HCT116 (cell line): Measurements from ENCODE around the gene PDE9A. TPM values are rescaled to one million over a fixed set of nuclear protein-coding genes. Genes with fewer than 3 reads are reported as not detected.

Experiments
- ATAC-seq: fragments of 200-7000 bp; cut with Tn5 transposase; 2 replicates; pipeline ENCODE4 v1.9.1; 2020; ENCODE audit warnings: mild to moderate bottlenecking, moderate library complexity
- BruUV-seq: library from RNA; stranded (reverse); fragments of 400-500 nt; replicated peaks from 2 replicates; lab custom pipeline; 2021; lab: Mats Ljungman, UMichigan
- CTCF ChIA-PET: fragments of 300-600 bp; sonication (Branson Sonifier 250); formaldehyde crosslinking; loops from one replicate; lab custom pipeline; 2021; ENCODE audit warnings: antibody characterized with exemption; lab: Charles Lee
- POLR2A ChIA-PET: fragments of 300-600, 350-600 bp; sonication (Branson Sonifier 250); formaldehyde crosslinking; loops from one replicate; lab custom pipeline; 2021; ENCODE audit warnings: antibody characterized with exemption; lab: Charles Lee
- RAD21 ChIA-PET, 2 experiments: fragments of 300-600 bp; sonication (Branson Sonifier 250); formaldehyde crosslinking; loops; one replicate each; lab custom pipeline; 2023; ENCODE audit warnings: low total read pairs in 2 of 2; ENCODE audit not compliant: uncharacterized antibody in 2 of 2, unreplicated experiment in 2 of 2, low non-redundant PET in 1 of 2; lab: Charles Lee
- DNase-seq: peaks from one replicate; pipeline ENCODE4 v3.0.0-alpha.2; 2010; ENCODE audit warnings: low read depth, low spot score
- H2AFZ ChIP-seq: fragments of 200-600 bp; shearing (Covaris generic), sonication (generic); 2 replicates; pipeline ENCODE4 v1.6.1; 2017; ENCODE audit warnings: low read depth, mixed run types, mixed read lengths, antibody characterized with exemption, low read length; ENCODE audit not compliant: poor library complexity, severe bottlenecking
- H3K27ac ChIP-seq: 2 replicates; pipeline ENCODE4 v1.5.1; 2012; ENCODE audit warnings: low read depth, low read length
- H3K27me3 ChIP-seq: fragments of 200-600 bp; sonication (generic); 2 replicates; pipeline ENCODE4 v1.6.1; 2016; ENCODE audit warnings: mixed run types, low read length, mixed read lengths; ENCODE audit not compliant: insufficient read depth
- H3K36me3 ChIP-seq, 2 experiments: fragments of 200-500 bp in 1 of 2; fragments of 200-600 bp in 1 of 2; sonication (Bioruptor generic) in 1 of 2; sonication (generic) in 1 of 2; 2 replicates each; pipeline versions ENCODE4 v1.5.1 to v1.6.1; 2014 to 2016; ENCODE audit warnings: low read length in 2 of 2, inconsistent platforms in 1 of 2, mixed read lengths in 1 of 2, mixed run types in 1 of 2; ENCODE audit not compliant: insufficient read depth in 2 of 2, control insufficient read depth in 1 of 2
- H3K4me1 ChIP-seq, 2 experiments: fragments of 200-600 bp in 1 of 2; sonication (generic) in 1 of 2; 2 replicates each; pipeline versions ENCODE4 v1.5.1 to v1.6.1; 2012 to 2017; ENCODE audit warnings: low read length in 2 of 2, inconsistent platforms in 1 of 2, mild to moderate bottlenecking in 1 of 2, mixed read lengths in 1 of 2, mixed run types in 1 of 2, moderate library complexity in 1 of 2; ENCODE audit not compliant: insufficient read depth in 2 of 2, control insufficient read depth in 1 of 2
- H3K4me2 ChIP-seq: fragments of 200-600 bp; sonication (generic); 2 replicates; pipeline ENCODE4 v1.6.1; 2017; ENCODE audit warnings: mixed run types, low read length, mixed read lengths
- H3K4me3 ChIP-seq, 2 experiments: fragments of 200-600 bp in 1 of 2; sonication (generic) in 1 of 2; replicated peaks in 1 of 2; 2 replicates each; pipeline ENCODE4 v1.5.1; 2011 to 2016; ENCODE audit warnings: low read length in 2 of 2, control low read depth in 1 of 2, low read depth in 1 of 2, mild to moderate bottlenecking in 1 of 2, mixed read lengths in 1 of 2, mixed run types in 1 of 2
- H3K79me2 ChIP-seq: fragments of 200-600 bp; sonication (generic); 2 replicates; pipeline ENCODE4 v1.6.1; 2017; ENCODE audit warnings: mild to moderate bottlenecking, mixed run types, low read length, moderate library complexity, mixed read lengths; ENCODE audit not compliant: insufficient read depth
- H3K9ac ChIP-seq: fragments of 200-600 bp; sonication (generic); 2 replicates; pipeline ENCODE4 v1.6.1; 2016; ENCODE audit warnings: low read length, mixed read lengths
- H3K9me2 ChIP-seq: fragments of 200-600 bp; sonication (generic), shearing (Covaris generic); 2 replicates; pipeline ENCODE4 v1.6.1; 2017; ENCODE audit warnings: mixed run types, mild to moderate bottlenecking, moderate library complexity; ENCODE audit not compliant: insufficient read depth
- H3K9me3 ChIP-seq, 2 experiments: fragments of 200-500 bp in 1 of 2; fragments of 200-600 bp in 1 of 2; sonication (Bioruptor generic) in 1 of 2; sonication (generic) in 1 of 2; 2 replicates each; pipeline ENCODE4 v1.6.1; 2014 to 2017; ENCODE audit warnings: low read length in 2 of 2, mixed read lengths in 2 of 2, inconsistent platforms in 1 of 2, low read depth in 1 of 2, mild to moderate bottlenecking in 1 of 2, mixed run types in 1 of 2, moderate library complexity in 1 of 2; ENCODE audit not compliant: control insufficient read depth in 1 of 2, insufficient read depth in 1 of 2
- H4K20me1 ChIP-seq: fragments of 200-600 bp; sonication (generic), shearing (Covaris generic); 2 replicates; pipeline ENCODE4 v1.6.1; 2017; ENCODE audit warnings: mixed run types, mild to moderate bottlenecking, moderate library complexity; ENCODE audit not compliant: insufficient read depth
- CEBPB ChIP-seq: IDR thresholded peaks from 2 replicates; pipeline ENCODE4 v1.6.1; 2012; ENCODE audit warnings: low read depth
- JUND ChIP-seq: IDR thresholded peaks from 2 replicates; pipeline ENCODE4 v1.6.1; 2012
- POLR2A ChIP-seq: IDR thresholded peaks from 2 replicates; pipeline ENCODE4 v1.7.0; 2011; ENCODE audit warnings: borderline replicate concordance; ENCODE audit not compliant: insufficient read depth, insufficient read length; ENCODE audit errors: extremely low read depth
- RAD21 ChIP-seq: IDR thresholded peaks from 2 replicates; pipeline ENCODE4 v1.6.1; 2012; ENCODE audit warnings: low read depth, mild to moderate bottlenecking
- SRF ChIP-seq: IDR thresholded peaks from 2 replicates; pipeline ENCODE4 v1.6.1; 2012; ENCODE audit warnings: low read depth
- ZFX ChIP-seq: fragments of 450-650 bp; IDR thresholded peaks from 2 replicates; pipeline ENCODE4 v1.6.1; 2017
- intact Hi-C: fragments of 100-400 bp; cut with micrococcal nuclease; formaldehyde crosslinking; loops from 2 replicates; pipeline ENCODE4 v1.10.0; 2022
- total RNA-seq: library from RNA; stranded (reverse); gene quantifications from one replicate; pipeline ENCODE4 v1.2.1, GENCODE V29; 2021; ENCODE audit not compliant: unreplicated experiment
- TF ChIP-seq, protein P1 (sequence below), 3 experiments: fragments of 200-600 bp in 1 of 3; sonication (generic) in 1 of 3; IDR thresholded peaks in 2 of 3; conservative IDR thresholded peaks in 1 of 3; 2 replicates each; pipeline ENCODE4 v1.5.1; 2012 to 2017; ENCODE audit warnings: low read depth in 2 of 3, low read length in 2 of 3, antibody characterized with exemption in 1 of 3, borderline replicate concordance in 1 of 3, control low read depth in 1 of 3, mild to moderate bottlenecking in 1 of 3, mixed read lengths in 1 of 3, mixed run types in 1 of 3, moderate library complexity in 1 of 3; ENCODE audit not compliant: insufficient read depth in 1 of 3
- TF ChIP-seq, protein P2 (sequence below): IDR thresholded peaks from 2 replicates; pipeline ENCODE4 v1.6.1; 2011; ENCODE audit warnings: mild to moderate bottlenecking, low read length, moderate library complexity; ENCODE audit not compliant: insufficient replicate concordance; ENCODE audit errors: extremely low read depth

Gene PDE9A
- total RNA-seq, 1 experiment from 2014 or later = 31.4 TPM

GRCh38 chr21:42818328-42818749 lies 164.9 kb downstream of the PDE9A start:
- Histone ChIP-seq H3K27ac (no peak overlapping the region), H3K4me1 (no peaks in the 10 kb centered on the region), H3K9ac (no peak overlapping the region), H3K9me2 (no peaks in the 10 kb centered on the region), H4K20me1 (no peaks in the 10 kb centered on the region), H3K4me2 (no peak overlapping the region), H3K27me3 (no peaks in the 10 kb centered on the region), H2AFZ (no peak overlapping the region), H3K36me3 (no peaks in the 10 kb centered on the region), H3K79me2 (no peaks in the 10 kb centered on the region), H3K9me3 (peaks cover 0 to 12% of the 10 kb centered on the region in 2 experiments; a peak in 1 of 4 replicates), H3K4me3 (no peak overlapping the region)
- ChIA-PET POLR2A (no interaction called here), CTCF (interaction anchor here (2.6 kb wide), 1 partner anchor 225 kb away, joined by 28 read pairs; no protein-coding TSS in a partner anchor), RAD21 (interaction anchor here in 1 of 2 experiments (0.8 kb wide), 1 partner anchor 225 kb away, joined by 4 read pairs; no protein-coding TSS in a partner anchor)
- intact Hi-C loops = loop anchor here (1.0 to 5.0 kb wide), 2 partner anchors 166 to 225 kb away; partner anchors contain the start of gene PDE9A
- no TSS peak for BruUV-seq
- ATAC-seq = peak; percentile 100
- TF ChIP-seq CEBPB (no peak), JUND (no peak), POLR2A (no peak), RAD21 (peak; percentile 83)
- TF ChIP-seq, protein P1, sequence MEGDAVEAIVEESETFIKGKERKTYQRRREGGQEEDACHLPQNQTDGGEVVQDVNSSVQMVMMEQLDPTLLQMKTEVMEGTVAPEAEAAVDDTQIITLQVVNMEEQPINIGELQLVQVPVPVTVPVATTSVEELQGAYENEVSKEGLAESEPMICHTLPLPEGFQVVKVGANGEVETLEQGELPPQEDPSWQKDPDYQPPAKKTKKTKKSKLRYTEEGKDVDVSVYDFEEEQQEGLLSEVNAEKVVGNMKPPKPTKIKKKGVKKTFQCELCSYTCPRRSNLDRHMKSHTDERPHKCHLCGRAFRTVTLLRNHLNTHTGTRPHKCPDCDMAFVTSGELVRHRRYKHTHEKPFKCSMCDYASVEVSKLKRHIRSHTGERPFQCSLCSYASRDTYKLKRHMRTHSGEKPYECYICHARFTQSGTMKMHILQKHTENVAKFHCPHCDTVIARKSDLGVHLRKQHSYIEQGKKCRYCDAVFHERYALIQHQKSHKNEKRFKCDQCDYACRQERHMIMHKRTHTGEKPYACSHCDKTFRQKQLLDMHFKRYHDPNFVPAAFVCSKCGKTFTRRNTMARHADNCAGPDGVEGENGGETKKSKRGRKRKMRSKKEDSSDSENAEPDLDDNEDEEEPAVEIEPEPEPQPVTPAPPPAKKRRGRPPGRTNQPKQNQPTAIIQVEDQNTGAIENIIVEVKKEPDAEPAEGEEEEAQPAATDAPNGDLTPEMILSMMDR (IDR thresholded peaks at IDR 0.05 in 2 of 3, conservative IDR thresholded peaks at IDR 0.05 in 1 of 3; ENCODE audit: borderline replicate concordance in 1 of 3, insufficient read depth in 1 of 3, low read depth in 2 of 3, low read length in 2 of 3) = peak; percentile 81 to 87 (median 86); a peak in 5 of 6 replicates
- peak; percentile 33 for DNase-seq

GRCh38 chr21:42819861-42820615 lies 166.6 kb downstream of the PDE9A start:
- ATAC-seq = no peak
- intact Hi-C loops = loop anchor here (5.0 kb wide), 1 partner anchor 168 kb away; the partner anchor contains the start of gene PDE9A
- H3K4me3 ChIP-seq = no peak overlapping the region
- no peaks in the 10 kb centered on the region for H3K36me3 ChIP-seq
- no peak overlapping the region for H3K9ac ChIP-seq
- H3K4me2 ChIP-seq = no peak overlapping the region
- DNase-seq = no peak
- H3K27me3 ChIP-seq = no peaks in the 10 kb centered on the region
- no peak overlapping the region for H2AFZ ChIP-seq
- ChIA-PET CTCF (interaction anchor here (3.3 kb wide), 1 partner anchor 227 kb away, joined by 16 read pairs; no protein-coding TSS in a partner anchor), RAD21 (no interaction called here), POLR2A (no interaction called here)
- H3K9me3 ChIP-seq = peaks cover 0 to 6% of the 10 kb centered on the region in 2 experiments; a peak in 1 of 4 replicates
- no peaks in the 10 kb centered on the region for H4K20me1 ChIP-seq
- H3K4me1 ChIP-seq = no peaks in the 10 kb centered on the region
- TF ChIP-seq ZFX (no peak), SRF (no peak)
- TF ChIP-seq, protein P2, sequence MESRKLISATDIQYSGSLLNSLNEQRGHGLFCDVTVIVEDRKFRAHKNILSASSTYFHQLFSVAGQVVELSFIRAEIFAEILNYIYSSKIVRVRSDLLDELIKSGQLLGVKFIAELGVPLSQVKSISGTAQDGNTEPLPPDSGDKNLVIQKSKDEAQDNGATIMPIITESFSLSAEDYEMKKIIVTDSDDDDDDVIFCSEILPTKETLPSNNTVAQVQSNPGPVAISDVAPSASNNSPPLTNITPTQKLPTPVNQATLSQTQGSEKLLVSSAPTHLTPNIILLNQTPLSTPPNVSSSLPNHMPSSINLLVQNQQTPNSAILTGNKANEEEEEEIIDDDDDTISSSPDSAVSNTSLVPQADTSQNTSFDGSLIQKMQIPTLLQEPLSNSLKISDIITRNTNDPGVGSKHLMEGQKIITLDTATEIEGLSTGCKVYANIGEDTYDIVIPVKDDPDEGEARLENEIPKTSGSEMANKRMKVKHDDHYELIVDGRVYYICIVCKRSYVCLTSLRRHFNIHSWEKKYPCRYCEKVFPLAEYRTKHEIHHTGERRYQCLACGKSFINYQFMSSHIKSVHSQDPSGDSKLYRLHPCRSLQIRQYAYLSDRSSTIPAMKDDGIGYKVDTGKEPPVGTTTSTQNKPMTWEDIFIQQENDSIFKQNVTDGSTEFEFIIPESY = no peak
- no peaks in the 10 kb centered on the region for H3K9me2 ChIP-seq
- no peak overlapping the region for H3K27ac ChIP-seq
- no TSS peak for BruUV-seq
- H3K79me2 ChIP-seq = no peaks in the 10 kb centered on the region
